Measurements from ENCODE around the gene CD302. TPM values are rescaled to one million over a fixed set of nuclear protein-coding genes. Genes with fewer than 3 reads are reported as not detected.
"Not testable (repeated sequence)": the region's sequence is repeated elsewhere in the genome, so short reads cannot be mapped to it uniquely, and the experiment has no call there.

The CD302 gene
- total and polyA plus RNA-seq, 9 donors: 37.8 to 86.0 (median 59.7) TPM

DNA sequence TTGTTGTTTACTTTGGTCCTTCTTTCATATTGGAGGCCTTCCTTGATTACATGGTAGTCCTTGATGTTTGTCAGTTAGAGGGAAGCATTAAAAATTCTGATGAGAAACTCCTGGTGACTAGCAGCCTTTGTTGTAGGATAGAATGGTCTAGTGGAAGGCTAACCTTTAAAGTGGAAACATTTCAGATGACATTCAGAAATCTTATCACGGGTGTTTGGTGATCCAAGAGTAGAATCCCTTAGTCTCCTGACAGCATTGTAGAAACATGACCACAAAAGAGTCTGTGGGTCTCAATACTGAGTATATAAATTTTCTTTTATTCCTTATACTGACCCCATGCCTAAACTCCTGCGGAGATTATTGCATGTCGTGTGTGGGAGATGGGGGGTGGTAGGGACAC, 72.3 kb downstream of the CD302 start:
- 91 to 96% (median 94%) methylated on average over 3 of the region's 3 CpGs for WGBS, 3 donors
- no peak for DNase-seq
- Histone ChIP-seq H3K4me1 (ENCODE audit: insufficient read depth) (no peaks in the 10 kb centered on the region), H3K27me3 (no peaks in the 10 kb centered on the region), H3K4me3 (no peak overlapping the region), H3K27ac (no peak overlapping the region), H3K9me3 (no peaks in the 10 kb centered on the region), H3K36me3 (no peaks in the 10 kb centered on the region)
- TF ChIP-seq EP300 (IDR thresholded peaks at IDR 0.05) (no peak), POLR2A (IDR thresholded peaks at IDR 0.05) (no peak)
- TF ChIP-seq, protein P1, sequence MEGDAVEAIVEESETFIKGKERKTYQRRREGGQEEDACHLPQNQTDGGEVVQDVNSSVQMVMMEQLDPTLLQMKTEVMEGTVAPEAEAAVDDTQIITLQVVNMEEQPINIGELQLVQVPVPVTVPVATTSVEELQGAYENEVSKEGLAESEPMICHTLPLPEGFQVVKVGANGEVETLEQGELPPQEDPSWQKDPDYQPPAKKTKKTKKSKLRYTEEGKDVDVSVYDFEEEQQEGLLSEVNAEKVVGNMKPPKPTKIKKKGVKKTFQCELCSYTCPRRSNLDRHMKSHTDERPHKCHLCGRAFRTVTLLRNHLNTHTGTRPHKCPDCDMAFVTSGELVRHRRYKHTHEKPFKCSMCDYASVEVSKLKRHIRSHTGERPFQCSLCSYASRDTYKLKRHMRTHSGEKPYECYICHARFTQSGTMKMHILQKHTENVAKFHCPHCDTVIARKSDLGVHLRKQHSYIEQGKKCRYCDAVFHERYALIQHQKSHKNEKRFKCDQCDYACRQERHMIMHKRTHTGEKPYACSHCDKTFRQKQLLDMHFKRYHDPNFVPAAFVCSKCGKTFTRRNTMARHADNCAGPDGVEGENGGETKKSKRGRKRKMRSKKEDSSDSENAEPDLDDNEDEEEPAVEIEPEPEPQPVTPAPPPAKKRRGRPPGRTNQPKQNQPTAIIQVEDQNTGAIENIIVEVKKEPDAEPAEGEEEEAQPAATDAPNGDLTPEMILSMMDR (IDR thresholded peaks at IDR 0.05): no peak
- intact Hi-C loops (cut with DNase I): no loop called here

DNA sequence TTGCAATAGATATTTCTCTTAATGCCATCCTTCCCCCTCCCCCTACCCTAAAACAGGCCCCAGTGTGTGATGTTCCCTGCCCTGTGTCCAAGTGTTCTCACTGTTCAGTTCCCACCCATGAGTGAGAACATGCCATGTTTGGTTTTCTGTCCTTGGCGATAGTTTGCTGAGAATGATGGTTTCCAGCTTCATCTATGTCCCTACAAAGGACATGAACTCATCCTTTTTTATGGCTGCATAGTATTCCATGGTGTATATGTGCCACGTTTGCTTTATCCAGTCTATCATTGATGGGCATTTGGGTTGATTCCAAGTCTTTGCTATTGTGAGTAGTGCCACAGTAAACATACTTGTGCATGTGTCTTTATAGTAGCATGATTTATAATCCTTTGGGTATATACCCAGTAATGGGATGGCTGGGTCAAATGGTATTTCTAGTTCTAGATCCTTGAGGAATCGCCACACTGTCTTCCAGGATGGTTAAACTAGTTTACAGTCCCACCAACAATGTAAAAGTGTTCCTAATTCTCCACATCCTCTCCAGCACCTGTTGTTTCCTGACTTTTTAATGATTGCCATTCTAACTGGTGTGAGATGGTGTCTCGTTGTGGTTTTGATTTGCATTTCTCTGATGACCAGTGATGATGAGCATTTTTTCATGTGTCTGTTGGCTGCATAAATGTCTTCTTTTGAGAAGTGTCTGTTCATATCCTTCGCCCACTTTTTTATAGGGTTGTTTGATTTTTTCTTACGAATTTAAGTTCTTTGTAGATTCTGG, 73.0 kb downstream of the CD302 start:
- intact Hi-C loops (cut with DNase I); H3K4me1 ChIP-seq (ENCODE audit: insufficient read depth); H3K9me3 ChIP-seq; H3K27ac ChIP-seq; H3K36me3 ChIP-seq; H3K27me3 ChIP-seq; DNase-seq; H3K4me3 ChIP-seq: not testable (repeated sequence)
- WGBS, 3 donors: 88 to 96% (median 93%) methylated on average over 6 of the region's 6 CpGs

- no peak for DNase-seq
- H3K9me3 ChIP-seq: no peaks in the 10 kb centered on the region
- no peak overlapping the region for H3K27ac ChIP-seq
- no peaks in the 10 kb centered on the region for H3K27me3 ChIP-seq
- no peaks in the 10 kb centered on the region for H3K36me3 ChIP-seq
- TF ChIP-seq EP300 (IDR thresholded peaks at IDR 0.05) (no peak), POLR2A (IDR thresholded peaks at IDR 0.05) (no peak)
- intact Hi-C loops (cut with DNase I): no loop called here
- H3K4me1 ChIP-seq (ENCODE audit: insufficient read depth): peaks cover 5% of the 10 kb centered on the region
- 89 to 96% (median 92%) methylated on average over 2 of the region's 2 CpGs for WGBS, 3 donors
- no peak overlapping the region for H3K4me3 ChIP-seq
Measured at GRCh38 chr2:159722580-159722979, 75.4 kb downstream of the CD302 start.

GRCh38 chr2:159720676-159721075, 77.3 kb downstream of the CD302 start:
- no peaks in the 10 kb centered on the region for H3K36me3 ChIP-seq
- WGBS, 3 donors: 92 to 95% (median 95%) methylated on average over 10 of the region's 10 CpGs
- no peak for DNase-seq
- no peaks in the 10 kb centered on the region for H3K27me3 ChIP-seq
- no peak overlapping the region for H3K4me3 ChIP-seq
- TF ChIP-seq, protein P1 (IDR thresholded peaks at IDR 0.05): no peak
- no peak for TF ChIP-seq POLR2A (IDR thresholded peaks at IDR 0.05)
- no peak for TF ChIP-seq EP300 (IDR thresholded peaks at IDR 0.05)
- peaks cover 7% of the 10 kb centered on the region for H3K4me1 ChIP-seq (ENCODE audit: insufficient read depth)
- no peak overlapping the region for H3K27ac ChIP-seq
- no peaks in the 10 kb centered on the region for H3K9me3 ChIP-seq
- intact Hi-C loops (cut with DNase I): no loop called here

Other genes with a start within 250 kb of the CD302 start
- gene BAZ2B, start 181.7 kb downstream of the CD302 start, total RNA-seq: 100 to 1,000 TPM in 4 of 7 donors, 10 to 100 TPM in 3; 86.2 to 131 (median 107) TPM
- gene BAZ2B, start 181.7 kb downstream of the CD302 start, polyA plus RNA-seq: 10 to 100 TPM; 31.8 to 43.3 TPM
- gene MARCHF7, start 85.7 kb downstream of the CD302 start, total RNA-seq: 10 to 100 TPM; 68.1 to 89.0 (median 84.2) TPM
- gene MARCHF7, start 85.7 kb downstream of the CD302 start, polyA plus RNA-seq: 10 to 100 TPM; 42.7 to 47.6 TPM
- 1 to 10 TPM; 1.1 to 5.9 (median 2.6) TPM for gene LY75, start 106.5 kb upstream of the CD302 start, total RNA-seq
- 1 to 10 TPM in 1 of 2 donors, under 1 TPM in 1; 0.96 to 2.6 TPM for gene LY75, start 106.5 kb upstream of the CD302 start, polyA plus RNA-seq

Data from ovary (tissue), 9 donors.